VCaP (cell line): ENCODE measurements around the gene ERC2.

ENCODE experiments used
- H3K27ac ChIP-seq: fragments of 450-650 bp; 2 replicates; pipeline ENCODE4 v1.5.1; 2017
- TF ChIP-seq, protein P1 (sequence below): fragments of 450-650 bp; conservative IDR thresholded peaks from 2 replicates; pipeline ENCODE4 v1.5.1; 2017; ENCODE audit warnings: mild to moderate bottlenecking, moderate library complexity

ERC2 gene

DNA sequence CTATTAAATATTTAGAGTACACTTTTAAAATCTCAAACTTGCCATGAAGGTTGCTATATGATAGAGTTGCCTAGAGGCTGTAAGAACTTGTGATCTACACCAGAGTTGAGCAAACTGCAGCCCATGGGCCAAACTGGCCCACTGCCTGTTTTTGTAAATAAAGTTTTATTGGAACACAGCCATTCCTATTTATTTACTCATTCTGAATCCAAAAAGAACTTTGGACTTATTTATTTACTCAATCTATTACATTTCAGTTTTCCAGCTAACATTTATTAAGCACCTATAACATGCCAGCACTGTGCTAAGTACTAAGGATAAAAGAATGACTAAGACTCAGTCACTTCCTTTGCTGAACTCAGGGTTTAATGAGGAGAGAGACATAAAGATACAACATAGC lies 403.6 kb downstream of the ERC2 start:
- H3K27ac ChIP-seq, result peak overlapping the region; percentile 23
- TF ChIP-seq, protein P1, sequence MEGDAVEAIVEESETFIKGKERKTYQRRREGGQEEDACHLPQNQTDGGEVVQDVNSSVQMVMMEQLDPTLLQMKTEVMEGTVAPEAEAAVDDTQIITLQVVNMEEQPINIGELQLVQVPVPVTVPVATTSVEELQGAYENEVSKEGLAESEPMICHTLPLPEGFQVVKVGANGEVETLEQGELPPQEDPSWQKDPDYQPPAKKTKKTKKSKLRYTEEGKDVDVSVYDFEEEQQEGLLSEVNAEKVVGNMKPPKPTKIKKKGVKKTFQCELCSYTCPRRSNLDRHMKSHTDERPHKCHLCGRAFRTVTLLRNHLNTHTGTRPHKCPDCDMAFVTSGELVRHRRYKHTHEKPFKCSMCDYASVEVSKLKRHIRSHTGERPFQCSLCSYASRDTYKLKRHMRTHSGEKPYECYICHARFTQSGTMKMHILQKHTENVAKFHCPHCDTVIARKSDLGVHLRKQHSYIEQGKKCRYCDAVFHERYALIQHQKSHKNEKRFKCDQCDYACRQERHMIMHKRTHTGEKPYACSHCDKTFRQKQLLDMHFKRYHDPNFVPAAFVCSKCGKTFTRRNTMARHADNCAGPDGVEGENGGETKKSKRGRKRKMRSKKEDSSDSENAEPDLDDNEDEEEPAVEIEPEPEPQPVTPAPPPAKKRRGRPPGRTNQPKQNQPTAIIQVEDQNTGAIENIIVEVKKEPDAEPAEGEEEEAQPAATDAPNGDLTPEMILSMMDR, result no peak

DNA sequence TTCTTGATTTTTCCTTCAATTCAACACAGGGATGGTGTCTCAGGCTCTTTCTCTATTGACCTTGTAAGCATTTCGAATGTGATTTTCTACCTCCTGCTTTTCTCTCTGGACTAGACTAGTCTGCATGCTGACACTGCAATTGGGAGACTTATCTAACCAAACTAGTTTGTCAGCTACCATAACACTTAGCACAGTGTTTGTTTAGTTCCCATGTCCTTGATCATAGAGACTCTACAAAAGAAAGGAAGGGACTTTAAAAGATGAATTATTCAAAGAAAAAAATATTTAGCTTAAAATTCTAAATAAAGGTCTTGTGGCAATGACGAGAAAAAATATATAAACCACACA lies 407.0 kb downstream of the ERC2 start:
- peak overlapping the region; percentile 97 for H3K27ac ChIP-seq
- TF ChIP-seq, protein P1, result no peak

DNA sequence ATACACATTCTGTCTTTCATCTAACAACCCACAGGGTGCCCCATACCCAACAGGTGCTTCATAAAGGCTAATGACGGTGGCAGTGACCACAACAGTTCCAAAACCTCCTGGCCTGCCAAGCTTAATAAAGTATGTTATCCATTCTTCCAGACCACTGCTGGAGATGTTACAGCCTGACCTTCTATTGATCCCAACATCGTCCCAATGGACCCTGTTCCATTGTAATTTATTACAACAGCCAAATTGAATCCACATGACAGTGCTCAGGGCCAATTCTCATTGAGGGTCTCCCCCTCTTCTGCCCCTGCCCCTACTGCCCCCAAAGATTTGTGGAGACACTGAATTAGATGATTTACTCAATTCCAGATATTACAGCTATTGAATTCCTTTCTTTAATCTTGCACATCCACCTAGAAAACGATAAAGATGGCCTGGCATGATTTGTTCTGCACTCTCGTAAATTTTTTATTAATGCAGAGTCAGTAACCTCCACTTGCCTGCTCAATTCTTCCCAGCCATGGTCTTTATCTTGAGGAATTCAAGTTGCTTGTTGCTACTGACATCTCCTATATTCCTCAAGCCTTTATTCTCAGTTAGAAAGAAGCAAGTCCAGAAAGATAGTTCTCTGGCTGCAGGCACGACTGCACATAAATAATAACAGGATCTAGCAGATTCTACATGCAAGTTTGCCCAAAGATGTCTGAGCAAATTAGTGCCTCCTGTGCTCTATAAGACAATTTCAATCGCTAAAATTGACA lies 407.6 kb downstream of the ERC2 start:
- peak overlapping the region; percentile 97 for H3K27ac ChIP-seq

DNA sequence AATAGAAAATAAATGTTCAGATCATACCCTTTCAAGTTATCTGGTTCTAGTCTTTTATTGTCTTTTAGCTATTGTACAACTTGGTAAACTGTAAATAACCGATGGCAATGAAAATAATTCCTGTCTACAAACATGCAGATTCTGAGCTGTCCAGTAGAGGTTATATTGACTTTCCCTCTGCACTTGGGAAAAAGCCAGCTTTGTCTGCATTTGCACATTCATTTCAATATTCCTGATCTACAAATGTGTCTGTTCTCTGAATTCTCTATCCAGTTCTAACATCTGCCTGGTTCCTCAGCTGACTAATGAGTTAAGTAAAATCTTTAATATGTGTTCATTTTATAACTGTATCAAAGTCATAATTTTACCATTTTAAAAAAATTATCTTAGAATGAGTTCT lies 408.5 kb downstream of the ERC2 start:
- H3K27ac ChIP-seq, result peak overlapping the region; percentile 97
- TF ChIP-seq, protein P1, result peak; percentile 49

More for the DNA sequence above, 407.6 kb downstream of the ERC2 start:
- TF ChIP-seq, protein P1, result no peak

DNA sequence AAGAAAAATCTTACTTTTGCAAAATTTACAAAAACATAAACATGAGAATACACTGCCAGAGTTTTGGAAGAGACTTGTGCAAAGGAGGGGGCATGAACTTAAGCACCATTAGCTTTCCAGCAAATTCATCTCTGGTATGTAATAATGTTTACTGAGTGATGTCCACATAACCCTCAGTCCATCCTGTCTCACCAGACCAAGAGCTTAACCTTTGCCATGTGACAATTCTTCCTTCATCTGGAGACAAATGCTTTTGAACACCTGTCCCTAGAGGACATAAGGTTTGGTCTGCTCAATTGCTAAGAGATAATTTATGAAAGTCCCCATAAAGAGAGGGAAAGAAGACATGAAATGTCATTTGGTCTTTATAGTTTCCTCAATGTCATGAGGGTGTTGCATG lies 412.3 kb downstream of the ERC2 start:
- no peak overlapping the region for H3K27ac ChIP-seq
- TF ChIP-seq, protein P1, result no peak

DNA sequence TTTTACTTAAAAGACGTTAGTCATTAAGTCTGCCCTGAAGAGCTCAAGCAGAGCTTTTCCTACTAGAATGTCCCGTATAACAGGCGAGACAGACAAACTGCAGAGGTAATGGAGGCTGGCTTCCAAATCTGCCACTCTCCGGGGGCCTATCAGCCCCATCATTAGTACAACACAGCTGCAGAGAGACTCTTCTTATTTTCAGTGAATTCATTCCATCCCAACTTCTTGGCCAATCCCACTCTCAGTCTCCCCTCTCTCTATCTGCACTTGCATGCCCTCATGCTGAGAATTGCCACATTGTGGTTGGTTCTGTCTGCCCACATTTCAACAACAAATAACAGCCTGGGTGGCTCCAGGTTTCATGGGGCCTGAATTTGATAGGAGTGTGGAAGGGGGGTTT lies 412.7 kb downstream of the ERC2 start:
- TF ChIP-seq, protein P1, result no peak
- no peak overlapping the region for H3K27ac ChIP-seq

DNA sequence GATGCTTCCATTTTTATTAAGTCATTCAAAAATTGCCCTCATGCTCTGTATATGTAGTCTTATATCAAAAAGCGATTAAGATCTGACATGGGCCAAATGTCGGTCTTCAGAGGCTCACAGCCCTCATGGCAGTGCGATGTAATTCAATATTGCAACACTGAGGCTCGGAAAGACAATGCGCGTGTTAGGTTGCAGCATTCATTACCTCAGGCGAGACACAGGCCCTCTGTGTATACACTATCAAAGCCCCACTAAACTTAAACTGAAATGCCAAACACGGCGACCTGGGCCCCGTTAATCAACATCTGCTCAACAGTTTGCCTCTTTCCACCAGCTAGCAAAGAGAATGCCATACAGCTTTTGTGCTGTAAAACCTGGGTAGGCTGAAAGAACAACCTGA lies 413.4 kb downstream of the ERC2 start:
- no peak overlapping the region for H3K27ac ChIP-seq
- TF ChIP-seq, protein P1, result no peak
